MM.1S (cell line): ENCODE data around the gene GMPPA.

Source experiments
- DNase-seq: peaks from one replicate; pipeline ENCODE4 v3.0.0-alpha.2; 2015
- H2AFZ ChIP-seq: fragments of 300-600 bp; sonication (generic); 2 replicates; pipeline ENCODE4 v1.6.0; 2016; ENCODE audit warnings: antibody characterized with exemption, low read length
- H3F3A ChIP-seq: fragments of 300-600 bp; sonication (generic); 2 replicates; pipeline ENCODE4 v1.6.1; 2016; ENCODE audit warnings: mild to moderate bottlenecking, antibody characterized with exemption, low read length, moderate library complexity, mixed read lengths; ENCODE audit not compliant: insufficient read depth
- H3K27ac ChIP-seq: fragments of 300-600 bp; sonication (generic); 2 replicates; pipeline ENCODE4 v1.5.1; 2016; ENCODE audit warnings: mild to moderate bottlenecking, low read length
- H3K27me3 ChIP-seq: fragments of 300-600 bp; sonication (generic); replicated peaks from 2 replicates; pipeline ENCODE4 v1.6.0; 2016; ENCODE audit warnings: low read length; ENCODE audit not compliant: insufficient read depth
- H3K36me3 ChIP-seq: fragments of 300-600 bp; sonication (generic); replicated peaks from 2 replicates; pipeline ENCODE4 v1.6.1; 2016; ENCODE audit warnings: mild to moderate bottlenecking, low read length, mixed read lengths; ENCODE audit not compliant: insufficient read depth
- H3K4me1 ChIP-seq: fragments of 300-600 bp; sonication (generic); 2 replicates; pipeline ENCODE4 v1.6.1; 2016; ENCODE audit warnings: low read length, mixed read lengths
- H3K4me2 ChIP-seq: fragments of 300-600 bp; sonication (generic); 2 replicates; pipeline ENCODE4 v1.6.0; 2016; ENCODE audit warnings: low read depth, low read length
- H3K4me3 ChIP-seq: fragments of 300-600 bp; sonication (generic); 2 replicates; pipeline ENCODE4 v1.5.1; 2016; ENCODE audit warnings: low read length, mixed read lengths
- H3K79me2 ChIP-seq: fragments of 300-600 bp; sonication (generic); 2 replicates; pipeline ENCODE4 v1.6.1; 2016; ENCODE audit warnings: mixed run types, low read length, mixed read lengths
- H3K9ac ChIP-seq: fragments of 300-600 bp; sonication (generic); 2 replicates; pipeline ENCODE4 v1.6.1; 2016; ENCODE audit warnings: low read length, mixed read lengths
- H3K9me2 ChIP-seq: fragments of 300-600 bp; sonication (generic); replicated peaks from 2 replicates; pipeline ENCODE4 v1.6.1; 2016; ENCODE audit warnings: mild to moderate bottlenecking, low read length, mixed read lengths; ENCODE audit not compliant: insufficient read depth
- H3K9me3 ChIP-seq: fragments of 300-600 bp; sonication (generic); replicated peaks from 2 replicates; pipeline ENCODE4 v1.6.1; 2016; ENCODE audit warnings: mild to moderate bottlenecking, low read length, mixed read lengths; ENCODE audit not compliant: insufficient read depth
- H4K20me1 ChIP-seq: fragments of 300-600 bp; sonication (generic); 2 replicates; pipeline ENCODE4 v1.6.1; 2016; ENCODE audit warnings: mild to moderate bottlenecking, low read length, moderate library complexity, mixed read lengths; ENCODE audit not compliant: insufficient read depth
- EZH2 ChIP-seq: fragments of 300-600 bp; sonication (generic); optimal IDR thresholded peaks from 2 replicates; pipeline ENCODE3; 2017; ENCODE audit warnings: low read depth, mild to moderate bottlenecking, antibody characterized with exemption, low read length, mixed read lengths
- EZH2phosphoT487 ChIP-seq: fragments of 300-600 bp; sonication (generic); IDR thresholded peaks from 2 replicates; pipeline ENCODE4 v1.6.1; 2018; ENCODE audit warnings: antibody characterized with exemption, low read length
- TF ChIP-seq, protein P1 (sequence below): fragments of 300-600 bp; sonication (generic); IDR thresholded peaks from 2 replicates; pipeline ENCODE4 v1.5.1; 2016; ENCODE audit warnings: antibody characterized with exemption, low read length, mixed read lengths

The GMPPA gene

DNA sequence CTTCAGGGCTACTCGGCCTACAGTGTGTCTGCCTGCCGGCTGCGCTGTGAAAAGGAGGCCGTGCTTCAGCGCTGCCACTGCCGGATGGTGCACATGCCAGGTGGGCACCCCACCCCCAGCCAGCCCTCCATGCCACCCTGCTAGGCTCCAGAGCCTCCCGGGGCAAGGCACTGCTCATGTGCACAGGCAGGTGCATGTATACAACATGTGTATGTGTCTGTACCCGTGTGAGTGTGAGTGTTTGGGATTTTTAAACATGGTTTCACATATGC, 33.6 kb downstream of the GMPPA start:
- no peaks in the 10 kb centered on the region; the same call in 1 of the 2 replicates for H4K20me1 ChIP-seq
- H3K27me3 ChIP-seq: peaks cover 57% of the 10 kb centered on the region
- TF ChIP-seq, protein P1, sequence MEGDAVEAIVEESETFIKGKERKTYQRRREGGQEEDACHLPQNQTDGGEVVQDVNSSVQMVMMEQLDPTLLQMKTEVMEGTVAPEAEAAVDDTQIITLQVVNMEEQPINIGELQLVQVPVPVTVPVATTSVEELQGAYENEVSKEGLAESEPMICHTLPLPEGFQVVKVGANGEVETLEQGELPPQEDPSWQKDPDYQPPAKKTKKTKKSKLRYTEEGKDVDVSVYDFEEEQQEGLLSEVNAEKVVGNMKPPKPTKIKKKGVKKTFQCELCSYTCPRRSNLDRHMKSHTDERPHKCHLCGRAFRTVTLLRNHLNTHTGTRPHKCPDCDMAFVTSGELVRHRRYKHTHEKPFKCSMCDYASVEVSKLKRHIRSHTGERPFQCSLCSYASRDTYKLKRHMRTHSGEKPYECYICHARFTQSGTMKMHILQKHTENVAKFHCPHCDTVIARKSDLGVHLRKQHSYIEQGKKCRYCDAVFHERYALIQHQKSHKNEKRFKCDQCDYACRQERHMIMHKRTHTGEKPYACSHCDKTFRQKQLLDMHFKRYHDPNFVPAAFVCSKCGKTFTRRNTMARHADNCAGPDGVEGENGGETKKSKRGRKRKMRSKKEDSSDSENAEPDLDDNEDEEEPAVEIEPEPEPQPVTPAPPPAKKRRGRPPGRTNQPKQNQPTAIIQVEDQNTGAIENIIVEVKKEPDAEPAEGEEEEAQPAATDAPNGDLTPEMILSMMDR: no peak
- TF ChIP-seq EZH2 (no peak), EZH2phosphoT487 (no peak)

DNA sequence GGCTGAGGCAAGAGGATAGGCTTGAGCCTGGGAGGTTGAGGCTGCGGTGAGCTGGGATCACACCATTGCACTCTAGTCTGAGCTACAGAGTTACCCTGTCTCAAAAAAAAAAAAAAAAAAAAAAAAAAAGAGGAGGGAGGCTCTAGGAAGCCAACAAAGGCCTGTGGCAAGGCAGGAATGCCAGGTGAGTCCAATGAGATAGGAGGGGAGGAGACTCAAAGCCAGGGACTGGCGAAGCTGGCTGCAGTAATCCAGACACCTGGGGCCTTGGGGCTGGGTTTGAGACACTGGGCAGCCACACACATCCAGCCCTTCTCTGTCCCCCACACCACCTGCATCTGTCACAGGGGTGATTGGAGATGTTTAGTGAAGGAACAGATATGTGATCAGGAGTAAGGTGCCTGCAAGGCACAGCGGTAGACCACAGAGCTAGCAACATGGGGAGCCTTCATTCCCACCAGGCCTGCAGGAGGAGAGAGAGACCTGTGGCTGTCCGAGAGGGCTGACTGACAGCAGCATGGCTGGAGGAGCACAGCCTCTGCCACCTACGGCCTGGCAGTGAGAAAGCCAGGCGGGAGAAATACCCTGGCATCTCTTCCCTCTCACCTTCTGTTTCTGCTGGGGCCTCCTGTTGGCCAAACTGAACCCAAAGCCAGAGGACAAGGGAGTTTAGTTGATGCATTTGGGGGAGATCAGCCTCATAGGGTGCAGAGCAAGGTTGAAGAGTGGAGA, 35.4 kb downstream of the GMPPA start:
- H3K27me3 ChIP-seq: peaks cover 41% of the 10 kb centered on the region
- no peak overlapping the region for H3K9ac ChIP-seq
- H2AFZ ChIP-seq: no peak overlapping the region
- DNase-seq: no peak
- H3K79me2 ChIP-seq: no peaks in the 10 kb centered on the region
- no peaks in the 10 kb centered on the region for H3K9me3 ChIP-seq
- H3K4me1 ChIP-seq: no peaks in the 10 kb centered on the region
- H3K36me3 ChIP-seq: no peaks in the 10 kb centered on the region
- H3K4me3 ChIP-seq: no peak overlapping the region
- H3F3A ChIP-seq: no peaks in the 10 kb centered on the region
- no peak overlapping the region for H3K27ac ChIP-seq
- H3K4me2 ChIP-seq: no peak overlapping the region
- H3K9me2 ChIP-seq: no peaks in the 10 kb centered on the region
- H4K20me1 ChIP-seq: no peaks in the 10 kb centered on the region; the same call in 1 of the 2 replicates
- TF ChIP-seq, protein P1: no peak
- no peak for TF ChIP-seq EZH2phosphoT487
- no peak for TF ChIP-seq EZH2

More for the DNA sequence above, 33.6 kb downstream of the GMPPA start:
- Histone ChIP-seq H3K9me2 (no peaks in the 10 kb centered on the region), H3K4me2 (no peak overlapping the region), H3K27ac (no peak overlapping the region), H3K36me3 (no peaks in the 10 kb centered on the region), H2AFZ (no peak overlapping the region), H3F3A (no peaks in the 10 kb centered on the region), H3K4me3 (no peak overlapping the region), H3K4me1 (peaks cover 5% of the 10 kb centered on the region; the same call in 1 of the 2 replicates), H3K9ac (no peak overlapping the region), H3K79me2 (no peaks in the 10 kb centered on the region), H3K9me3 (no peaks in the 10 kb centered on the region)
- DNase-seq: no peak

DNA sequence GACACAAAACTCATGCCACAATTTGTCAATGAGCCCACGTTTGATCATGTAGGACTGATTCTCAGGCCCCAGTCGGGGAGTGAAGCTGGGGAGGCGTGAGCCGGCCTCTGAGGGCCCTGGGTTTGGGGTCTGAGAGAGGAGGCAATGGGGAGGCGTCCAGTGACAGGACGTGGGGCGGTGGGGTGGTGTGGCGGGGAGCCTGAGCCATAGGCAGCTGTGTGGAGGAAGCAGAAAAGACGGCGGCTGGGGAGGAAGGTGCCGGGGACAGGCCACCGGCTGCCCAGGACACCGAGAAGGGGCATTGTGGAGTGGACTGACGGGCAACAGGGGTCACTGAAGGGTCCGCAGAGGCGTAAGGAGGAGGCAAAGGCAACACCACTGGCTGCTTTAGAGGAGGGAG, 37.7 kb downstream of the GMPPA start:
- Histone ChIP-seq H3K9me2 (no peaks in the 10 kb centered on the region), H3K4me2 (no peak overlapping the region), H3K9me3 (no peaks in the 10 kb centered on the region), H3F3A (no peaks in the 10 kb centered on the region), H3K27me3 (peaks cover 20% of the 10 kb centered on the region), H3K79me2 (peaks cover 6% of the 10 kb centered on the region), H3K4me3 (no peak overlapping the region), H3K9ac (no peak overlapping the region), H4K20me1 (no peaks in the 10 kb centered on the region; the same call in 1 of the 2 replicates), H2AFZ (no peak overlapping the region), H3K36me3 (no peaks in the 10 kb centered on the region), H3K27ac (no peak overlapping the region), H3K4me1 (no peaks in the 10 kb centered on the region)
- TF ChIP-seq, protein P1: no peak
- TF ChIP-seq EZH2: no peak
- no peak for TF ChIP-seq EZH2phosphoT487
- DNase-seq: no peak
